ENCODE data around the gene CAMK2D.

CAMK2D gene

GRCh38 chr4:113450295-113451080 is 311.1 kb downstream of the CAMK2D start:
- DNase-seq (ENCODE audit: low read depth in 1 of 2, low spot score in 1 of 2), result no peak

- DNase-seq (ENCODE audit: low read depth in 1 of 2, low spot score in 1 of 2), result no peak
Observed at GRCh38 chr4:113449410-113449974, 312.0 kb downstream of the CAMK2D start.

- peak in 1 of 2 donors; percentile 33 for DNase-seq (ENCODE audit: low read depth in 1 of 2, low spot score in 1 of 2)
Observed at GRCh38 chr4:113447769-113448168, 313.8 kb downstream of the CAMK2D start.

- DNase-seq (ENCODE audit: low read depth in 1 of 2, low spot score in 1 of 2), result no peak
Observed at GRCh38 chr4:113447061-113447460, 314.5 kb downstream of the CAMK2D start.

- DNase-seq (ENCODE audit: low read depth in 1 of 2, low spot score in 1 of 2), result peak in 1 of 2 donors; percentile 46
Observed at GRCh38 chr4:113446019-113446418, 315.5 kb downstream of the CAMK2D start.

- DNase-seq (ENCODE audit: low read depth in 1 of 2, low spot score in 1 of 2), result no peak
Observed at GRCh38 chr4:113445286-113445685, 316.3 kb downstream of the CAMK2D start.

- DNase-seq (ENCODE audit: low read depth in 1 of 2, low spot score in 1 of 2), result no peak
Observed at GRCh38 chr4:113444386-113444785, 317.2 kb downstream of the CAMK2D start.

GRCh38 chr4:113442826-113443225 is 318.7 kb downstream of the CAMK2D start:
- no peak for DNase-seq (ENCODE audit: low read depth in 1 of 2, low spot score in 1 of 2)

GRCh38 chr4:113440371-113440770 is 321.2 kb downstream of the CAMK2D start:
- no peak for DNase-seq (ENCODE audit: low read depth in 1 of 2, low spot score in 1 of 2)

GRCh38 chr4:113438596-113438995 is 322.9 kb downstream of the CAMK2D start:
- DNase-seq (ENCODE audit: low read depth in 1 of 2, low spot score in 1 of 2), result no peak

GRCh38 chr4:113437129-113437528 is 324.4 kb downstream of the CAMK2D start:
- DNase-seq (ENCODE audit: low read depth in 1 of 2, low spot score in 1 of 2), result no peak

- DNase-seq (ENCODE audit: low read depth in 1 of 2, low spot score in 1 of 2), result no peak
Observed at GRCh38 chr4:113436360-113436759, 325.2 kb downstream of the CAMK2D start.

- DNase-seq (ENCODE audit: low read depth in 1 of 2, low spot score in 1 of 2), result no peak
Observed at GRCh38 chr4:113435893-113436292, 325.6 kb downstream of the CAMK2D start.

- no peak for DNase-seq (ENCODE audit: low read depth in 1 of 2, low spot score in 1 of 2)
Observed at GRCh38 chr4:113434247-113434587, 327.3 kb downstream of the CAMK2D start.

GRCh38 chr4:113433536-113434246 is 327.8 kb downstream of the CAMK2D start:
- no peak for DNase-seq (ENCODE audit: low read depth in 1 of 2, low spot score in 1 of 2)

- no peak for DNase-seq (ENCODE audit: low read depth in 1 of 2, low spot score in 1 of 2)
Observed at GRCh38 chr4:113433116-113433515, 328.4 kb downstream of the CAMK2D start.

- no peak for DNase-seq (ENCODE audit: low read depth in 1 of 2, low spot score in 1 of 2)
Observed at GRCh38 chr4:113423631-113424030, 337.9 kb downstream of the CAMK2D start.

- no peak for DNase-seq (ENCODE audit: low read depth in 1 of 2, low spot score in 1 of 2)
Observed at GRCh38 chr4:113420938-113421337, 340.6 kb downstream of the CAMK2D start.

- DNase-seq (ENCODE audit: low read depth in 1 of 2, low spot score in 1 of 2), result no peak
Observed at GRCh38 chr4:113419631-113420030, 341.9 kb downstream of the CAMK2D start.

GRCh38 chr4:113411496-113411938 is 350.0 kb downstream of the CAMK2D start:
- no peak for DNase-seq (ENCODE audit: low read depth in 1 of 2, low spot score in 1 of 2)

GRCh38 chr4:113410686-113411085 is 350.9 kb downstream of the CAMK2D start:
- DNase-seq (ENCODE audit: low read depth in 1 of 2, low spot score in 1 of 2), result no peak

GRCh38 chr4:113409181-113409580 is 352.4 kb downstream of the CAMK2D start:
- no peak for DNase-seq (ENCODE audit: low read depth in 1 of 2, low spot score in 1 of 2)
